GM18873 (cell line): ENCODE data around the gene LRCH3.

Experiments used
- ATAC-seq: cut with Tn5 transposase; IDR thresholded peaks from one replicate; pipeline ENCODE4 v1.9.1; 2021; ENCODE audit warnings: mild to moderate bottlenecking, moderate library complexity, moderate number of reproducible peaks; ENCODE audit not compliant: unreplicated experiment, low FRiP score

Gene LRCH3

DNA sequence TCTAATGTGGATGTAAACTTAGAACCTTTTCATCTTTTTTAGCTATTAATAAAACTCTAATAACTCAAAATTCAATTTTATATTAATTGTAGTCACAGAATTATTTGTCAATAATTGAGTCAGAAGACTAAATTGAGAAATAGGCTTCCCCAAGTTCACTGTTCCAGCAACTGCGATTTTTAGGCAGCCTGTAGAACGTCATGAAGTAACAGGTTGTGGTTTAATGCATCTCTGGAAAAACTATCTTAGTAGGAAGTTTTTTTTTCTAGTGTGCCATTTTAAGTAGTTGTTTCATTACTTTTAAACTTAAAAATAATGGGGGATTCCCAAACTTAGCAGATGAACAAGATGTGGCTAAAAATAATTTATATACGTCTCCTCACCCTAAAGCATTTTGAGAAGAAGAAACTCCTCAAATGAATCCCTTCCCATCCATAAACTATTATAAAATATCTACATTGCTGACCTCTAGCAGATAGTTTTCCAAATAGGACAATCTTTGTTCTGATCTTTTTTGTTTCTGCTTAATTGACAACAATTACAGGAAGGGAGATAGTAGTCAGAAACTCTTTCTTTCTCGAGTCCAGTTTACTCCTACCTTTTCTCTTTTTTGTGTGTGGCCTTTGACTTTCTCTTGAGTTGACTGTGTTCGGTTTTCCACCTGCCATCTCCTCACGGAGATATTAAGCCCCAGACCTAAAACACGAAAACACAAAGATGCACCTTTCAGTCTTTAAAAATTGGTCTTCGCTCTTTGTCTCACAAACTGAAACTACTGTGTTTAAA, 43.1 kb downstream of the LRCH3 start:
- no peak for ATAC-seq

DNA sequence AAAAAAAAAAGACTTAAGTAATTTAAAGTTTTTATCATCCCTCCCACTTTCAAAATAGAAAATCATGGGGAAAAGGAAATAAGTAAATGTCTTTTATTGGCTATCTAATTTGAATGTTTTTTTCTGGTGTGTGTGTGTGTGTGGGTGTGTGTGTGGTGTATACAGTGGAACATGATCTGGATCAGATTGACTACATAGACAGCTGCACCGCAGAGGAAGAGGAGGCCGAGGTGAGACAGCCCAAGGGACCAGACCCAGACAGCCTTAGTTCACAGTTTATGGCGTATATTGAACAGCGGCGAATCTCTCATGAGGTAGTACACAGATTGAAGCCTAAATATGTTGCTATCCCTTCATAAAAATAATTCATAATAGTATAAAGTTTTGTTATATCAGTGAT, 44.5 kb downstream of the LRCH3 start:
- no peak for ATAC-seq

DNA sequence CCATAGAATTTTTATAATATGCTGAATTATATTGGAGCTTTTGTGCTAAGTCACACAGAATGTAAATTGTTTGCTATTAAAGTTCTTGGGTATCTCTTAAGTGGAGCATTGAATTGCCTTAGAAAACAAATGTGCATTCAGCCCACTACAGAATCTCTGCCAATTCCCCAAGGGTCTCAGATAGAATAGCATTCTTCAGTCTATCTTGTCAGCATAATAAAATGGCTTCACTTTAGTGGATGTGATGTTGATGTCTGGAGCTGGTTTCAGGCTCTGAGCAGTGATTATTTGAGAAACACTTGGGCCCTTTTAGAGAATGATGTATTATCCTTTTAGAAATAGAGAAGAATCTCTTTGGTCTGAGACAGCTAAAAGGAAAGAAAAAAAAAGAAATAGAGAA, 45.2 kb downstream of the LRCH3 start:
- ATAC-seq, result no peak

DNA sequence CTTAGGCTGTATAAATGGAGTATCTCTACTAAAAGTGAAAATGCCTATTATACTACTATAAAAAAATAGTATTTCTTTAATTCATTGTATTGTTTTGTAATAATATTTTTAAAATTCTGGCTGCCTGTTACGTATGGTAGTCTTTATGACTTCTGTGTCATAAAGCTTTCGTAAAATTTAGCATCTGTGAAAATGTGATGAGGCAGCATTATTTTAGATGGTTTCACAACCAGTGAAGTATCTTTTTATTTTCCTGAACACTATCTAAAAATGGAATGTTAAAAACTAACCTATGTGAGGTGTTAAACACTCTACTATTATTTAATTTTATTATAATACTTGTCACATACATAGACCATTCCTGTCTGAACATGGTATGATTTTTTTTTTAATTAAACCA, 46.2 kb downstream of the LRCH3 start:
- ATAC-seq, result no peak

DNA sequence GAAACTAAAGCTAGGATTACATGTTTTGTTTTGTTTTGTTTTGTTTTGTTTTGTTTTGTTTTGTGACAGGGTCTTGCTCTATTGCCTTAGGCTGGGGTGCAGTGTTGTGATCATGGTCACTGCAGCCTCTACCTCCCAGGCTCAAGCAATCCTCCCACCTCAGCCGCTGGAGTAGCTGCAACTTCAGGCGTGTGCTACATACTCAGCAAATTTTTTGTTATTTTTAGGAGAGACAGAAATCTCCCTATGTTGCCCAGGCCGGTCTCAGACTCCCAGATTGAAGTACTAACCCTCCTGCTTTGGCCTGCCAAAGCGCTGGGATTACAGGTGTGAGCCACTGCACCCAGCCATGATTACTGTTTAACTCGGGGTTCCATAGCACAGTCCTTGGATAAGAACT, 50.7 kb downstream of the LRCH3 start:
- no peak for ATAC-seq

DNA sequence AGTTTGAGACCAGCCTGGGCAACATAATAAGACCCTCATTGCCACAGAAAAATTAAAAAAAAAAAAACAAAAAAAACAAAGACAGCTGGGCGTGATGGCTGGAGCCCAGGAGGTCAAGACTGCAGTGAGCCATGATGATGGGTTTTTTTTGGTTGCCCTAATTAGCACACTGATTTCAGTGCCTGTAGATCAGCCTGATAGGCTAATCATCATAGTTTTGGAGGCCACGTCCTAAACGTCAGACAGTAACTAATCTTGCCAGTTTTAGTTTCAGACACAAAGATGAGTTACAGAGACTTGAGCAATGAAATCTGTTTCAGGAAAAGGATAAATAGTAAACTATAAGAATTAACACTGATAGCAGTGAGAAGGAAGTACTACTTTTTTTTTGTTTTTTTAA, 55.4 kb downstream of the LRCH3 start:
- no peak for ATAC-seq

DNA sequence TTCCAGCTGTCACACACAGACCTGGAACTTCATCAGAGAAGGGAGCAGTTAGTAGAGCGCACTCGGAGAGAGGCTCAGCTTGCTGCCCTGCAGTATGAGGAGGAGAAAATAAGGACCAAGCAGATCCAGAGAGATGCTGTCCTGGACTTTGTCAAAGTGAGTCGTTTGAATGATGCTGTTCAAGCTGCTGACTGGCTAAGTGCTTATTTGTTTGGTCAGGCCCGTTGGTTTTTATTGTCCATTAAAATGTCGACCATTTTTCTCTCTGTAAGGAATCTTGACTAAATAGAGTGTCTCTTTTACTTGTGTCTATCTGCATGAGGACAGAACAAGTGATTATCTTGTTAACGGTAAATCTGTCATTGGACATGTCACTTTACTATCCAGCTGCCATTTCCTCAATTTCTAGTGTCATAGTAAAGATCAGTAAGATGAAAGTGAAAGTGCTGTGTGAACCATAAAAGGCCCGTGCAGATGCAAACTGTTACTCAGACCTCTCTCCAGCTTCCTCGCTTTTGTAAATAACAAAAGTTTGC, 56.9 kb downstream of the LRCH3 start:
- ATAC-seq, result no peak

DNA sequence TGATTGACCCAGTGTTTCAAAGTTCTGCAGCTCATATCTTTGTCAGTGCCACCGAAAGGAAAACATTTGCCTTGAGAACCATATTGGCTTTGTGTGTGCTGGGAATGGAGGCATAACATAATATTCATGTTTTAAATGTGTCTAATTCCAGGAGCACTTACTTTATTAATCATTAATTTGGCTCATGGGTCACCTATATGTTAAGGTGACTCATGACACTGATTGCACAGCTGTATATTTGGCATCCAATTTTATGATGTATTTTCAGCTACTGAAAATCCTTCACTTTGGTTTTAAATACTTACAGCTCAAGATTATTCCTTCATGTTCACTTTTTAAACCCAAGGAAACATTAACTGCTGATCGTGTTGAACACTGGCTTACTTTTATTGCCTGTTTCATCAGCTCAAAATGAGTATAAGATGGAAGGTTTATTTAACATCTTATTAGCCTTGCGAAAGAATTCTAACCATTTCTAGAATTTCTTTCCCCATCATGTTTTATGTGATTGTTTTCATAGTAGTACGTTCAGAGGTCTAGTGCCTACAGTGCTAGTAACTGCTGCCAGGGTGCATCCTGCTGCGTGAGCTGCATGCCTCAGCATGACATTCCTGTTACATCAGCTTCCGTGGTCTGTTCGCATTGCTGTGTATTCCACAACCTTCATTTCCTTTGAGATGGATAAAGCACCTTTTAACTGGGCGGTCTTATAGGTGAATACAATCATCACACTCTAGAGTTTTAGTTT, 63.7 kb downstream of the LRCH3 start:
- ATAC-seq, result no peak

DNA sequence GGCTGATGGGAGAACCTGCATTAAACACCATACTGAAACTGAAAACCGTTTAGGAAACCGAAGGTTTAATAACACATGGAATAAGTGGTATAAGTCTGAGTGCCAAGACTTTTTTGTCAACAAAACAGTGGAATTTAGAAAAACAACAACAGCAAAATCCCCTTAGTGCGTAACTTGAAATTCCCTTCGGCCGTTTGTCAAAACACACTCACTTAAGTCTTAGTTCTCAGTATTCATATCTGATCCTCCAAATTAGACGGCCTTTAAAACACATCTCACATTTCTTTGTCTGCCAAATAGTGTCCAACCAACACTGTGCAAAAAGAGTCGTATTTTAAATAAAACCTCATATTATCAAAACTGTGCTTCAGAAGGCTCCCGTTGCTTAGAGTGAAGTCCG, 64.5 kb downstream of the LRCH3 start:
- ATAC-seq, result no peak

DNA sequence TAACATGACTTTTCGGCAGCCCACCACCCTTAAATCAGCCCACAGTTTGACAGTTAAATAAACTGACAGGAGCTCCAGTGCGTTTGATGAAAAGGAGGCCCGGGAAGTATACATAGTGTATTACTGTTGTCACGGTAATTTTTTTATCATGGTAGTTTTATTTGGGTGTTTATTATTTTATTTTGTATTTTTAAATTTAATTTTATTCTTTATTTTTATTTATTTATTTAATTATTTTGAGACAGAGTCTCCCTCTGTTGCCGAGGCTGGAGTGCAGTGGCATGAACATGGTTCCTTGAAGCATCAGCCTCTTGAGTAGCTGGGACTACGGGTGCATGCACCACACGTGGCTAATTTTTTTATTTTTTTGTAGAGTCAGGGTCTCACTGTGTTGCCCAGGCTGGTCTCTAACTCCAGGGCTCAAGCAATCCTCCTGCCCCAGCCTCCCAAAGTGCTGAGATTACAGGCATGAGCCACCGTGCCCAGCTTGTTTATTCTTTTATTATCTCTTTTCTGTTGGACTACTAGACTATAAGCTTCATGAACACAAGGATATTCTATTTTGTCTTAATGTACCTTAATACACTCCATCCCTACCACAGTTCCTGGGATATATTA, 65.3 kb downstream of the LRCH3 start:
- no peak for ATAC-seq

DNA sequence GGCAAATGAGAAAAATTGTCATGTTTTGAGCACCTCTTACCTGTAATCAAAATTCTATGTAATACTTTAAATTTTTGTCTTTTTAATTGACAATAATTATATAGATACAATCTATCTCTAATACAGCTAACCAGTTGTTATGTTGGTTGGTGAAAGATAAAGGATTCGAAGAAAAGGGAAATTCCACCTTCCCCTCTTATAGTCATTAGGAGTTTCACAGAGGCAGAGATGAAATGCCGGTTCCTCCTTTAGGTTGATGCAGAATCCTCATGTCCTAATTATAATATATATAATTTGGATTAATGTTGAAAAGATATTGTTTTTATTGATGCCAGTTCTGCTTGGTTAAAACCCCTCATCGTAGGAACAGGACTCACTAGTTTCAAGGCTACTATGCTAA, 67.1 kb downstream of the LRCH3 start:
- no peak for ATAC-seq

DNA sequence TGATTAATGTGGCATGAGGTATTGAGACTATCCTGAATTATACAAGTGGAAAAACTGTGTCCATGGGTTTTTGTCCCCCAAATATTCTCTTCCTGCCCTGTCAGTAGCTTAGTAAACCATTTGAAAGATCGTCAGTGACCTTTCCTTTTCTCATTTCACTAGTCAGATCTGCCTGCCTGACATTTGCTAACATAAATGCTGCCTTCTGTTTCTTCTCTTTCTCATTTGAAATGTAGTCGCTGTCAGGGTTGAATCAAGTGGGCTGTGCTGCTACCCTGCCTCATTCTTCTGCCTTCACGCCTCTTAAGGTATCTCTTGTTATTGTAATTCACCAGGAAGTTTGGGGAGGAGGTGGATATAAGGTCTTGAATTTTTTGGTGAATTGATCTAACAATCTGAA, 67.5 kb downstream of the LRCH3 start:
- ATAC-seq, result no peak

DNA sequence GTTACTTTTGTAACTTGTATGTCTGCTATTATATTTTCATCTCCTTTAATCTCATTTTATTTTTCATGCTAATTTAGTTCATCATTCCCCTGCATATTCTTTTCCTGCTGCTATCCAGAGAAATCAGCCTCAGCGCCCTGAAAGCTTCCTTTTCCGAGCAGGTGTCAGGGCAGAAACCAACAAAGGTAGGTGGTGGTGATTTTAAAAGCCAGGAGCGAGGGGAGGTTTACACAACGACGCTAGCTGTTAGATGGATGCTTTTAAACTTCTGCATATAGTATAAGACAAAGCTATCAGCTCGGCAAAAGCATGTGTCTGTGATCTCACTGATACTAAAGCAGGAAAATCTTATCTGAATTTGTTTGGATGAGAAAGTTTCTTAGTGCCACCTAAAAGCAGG, 75.0 kb downstream of the LRCH3 start:
- no peak for ATAC-seq

DNA sequence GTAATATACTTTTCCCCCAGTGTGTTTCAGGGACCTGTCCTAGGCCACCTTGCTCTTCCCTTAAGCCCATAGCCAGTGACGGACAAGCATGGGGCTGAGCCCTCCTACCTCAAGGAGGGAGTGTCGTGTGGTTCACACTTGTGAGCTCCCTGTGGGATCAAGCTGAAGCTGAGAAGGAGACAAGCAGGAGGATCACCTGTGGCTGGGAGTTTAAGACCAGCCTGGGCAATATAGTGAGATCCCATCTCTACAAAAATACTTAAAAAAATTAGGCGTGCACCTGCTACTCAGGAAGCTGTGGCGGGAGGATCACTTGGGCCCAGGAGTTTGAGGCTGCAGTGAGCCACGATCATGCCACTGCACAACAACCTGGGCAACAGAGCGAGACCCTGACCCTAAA, 82.3 kb downstream of the LRCH3 start:
- no peak for ATAC-seq

DNA sequence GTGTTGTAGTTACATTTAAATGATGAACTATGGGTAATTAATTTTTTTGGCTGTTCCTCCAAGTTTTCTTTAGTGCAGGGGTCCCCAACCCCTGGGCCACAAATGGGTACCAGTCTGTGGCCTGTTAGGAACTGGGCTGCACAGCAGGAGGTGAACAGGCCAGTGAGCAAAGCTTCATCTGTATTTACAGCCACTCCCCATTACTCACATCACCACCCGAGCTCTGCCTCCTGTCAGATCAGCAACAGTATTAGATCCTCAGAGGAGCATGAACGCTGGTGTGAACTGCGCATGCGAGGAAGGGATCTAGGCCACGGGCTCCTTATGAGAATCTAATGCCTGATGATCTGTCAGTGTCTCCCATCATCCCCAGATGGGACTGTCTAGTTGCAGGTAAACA, 83.0 kb downstream of the LRCH3 start:
- ATAC-seq, result no peak

DNA sequence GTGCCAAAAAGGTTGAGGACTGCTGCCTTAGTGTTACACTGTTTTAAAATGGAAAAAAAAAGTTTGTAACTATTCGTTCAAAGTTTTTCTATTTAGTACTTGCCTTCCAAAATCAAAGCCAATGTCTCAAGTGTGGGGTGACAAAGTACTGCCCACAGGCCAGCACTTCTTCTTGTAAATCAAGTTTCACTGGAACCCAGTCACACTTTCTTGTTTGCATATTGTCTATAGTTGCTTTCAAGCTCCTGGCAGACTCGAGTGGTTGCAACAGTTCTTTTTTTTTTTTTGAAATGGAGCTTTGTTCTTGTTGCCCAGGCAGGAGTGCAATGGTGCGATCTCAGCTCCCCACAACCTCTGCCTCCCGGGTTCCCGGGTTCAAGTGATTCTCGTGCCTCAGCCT, 83.6 kb downstream of the LRCH3 start:
- no peak for ATAC-seq

DNA sequence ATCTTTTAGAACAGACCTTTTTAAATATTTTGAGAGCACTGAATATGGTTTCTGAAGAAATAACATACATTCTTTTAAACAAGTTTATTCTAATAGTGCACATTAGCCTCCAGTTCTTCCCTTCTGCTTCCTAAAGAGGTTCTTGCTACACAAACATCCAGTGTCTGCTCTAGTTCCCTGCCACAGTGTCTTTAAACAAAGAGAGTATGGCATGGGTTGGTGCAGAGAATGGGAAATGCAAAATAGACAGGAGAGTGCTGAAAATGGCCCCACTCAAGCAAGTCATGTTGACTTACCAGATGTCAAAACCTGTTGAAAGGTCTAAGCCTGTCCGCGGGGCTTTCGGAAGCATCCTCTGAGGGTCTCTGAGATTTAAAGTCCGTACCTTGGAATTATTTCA, 86.8 kb downstream of the LRCH3 start:
- ATAC-seq, result no peak

DNA sequence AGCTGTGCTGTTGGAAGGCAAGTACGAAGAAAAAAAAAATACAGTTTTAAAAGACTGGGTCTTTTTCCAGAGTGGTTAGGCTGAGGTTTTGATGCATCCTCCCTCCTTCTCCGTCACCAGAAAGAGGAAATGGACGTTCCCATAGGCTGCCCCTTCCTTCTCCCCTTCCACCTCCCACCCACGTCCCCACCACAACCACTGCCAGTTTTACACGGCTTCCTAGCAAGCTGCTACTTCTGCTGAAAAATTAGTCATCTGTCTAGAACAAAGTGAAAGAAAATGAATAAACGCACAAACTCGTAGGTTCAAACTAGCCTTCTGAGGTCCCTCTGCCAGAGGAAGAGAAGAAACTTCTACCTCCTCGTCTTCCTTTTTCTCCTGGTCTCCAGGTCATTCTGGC, 87.4 kb downstream of the LRCH3 start:
- ATAC-seq, result no peak

DNA sequence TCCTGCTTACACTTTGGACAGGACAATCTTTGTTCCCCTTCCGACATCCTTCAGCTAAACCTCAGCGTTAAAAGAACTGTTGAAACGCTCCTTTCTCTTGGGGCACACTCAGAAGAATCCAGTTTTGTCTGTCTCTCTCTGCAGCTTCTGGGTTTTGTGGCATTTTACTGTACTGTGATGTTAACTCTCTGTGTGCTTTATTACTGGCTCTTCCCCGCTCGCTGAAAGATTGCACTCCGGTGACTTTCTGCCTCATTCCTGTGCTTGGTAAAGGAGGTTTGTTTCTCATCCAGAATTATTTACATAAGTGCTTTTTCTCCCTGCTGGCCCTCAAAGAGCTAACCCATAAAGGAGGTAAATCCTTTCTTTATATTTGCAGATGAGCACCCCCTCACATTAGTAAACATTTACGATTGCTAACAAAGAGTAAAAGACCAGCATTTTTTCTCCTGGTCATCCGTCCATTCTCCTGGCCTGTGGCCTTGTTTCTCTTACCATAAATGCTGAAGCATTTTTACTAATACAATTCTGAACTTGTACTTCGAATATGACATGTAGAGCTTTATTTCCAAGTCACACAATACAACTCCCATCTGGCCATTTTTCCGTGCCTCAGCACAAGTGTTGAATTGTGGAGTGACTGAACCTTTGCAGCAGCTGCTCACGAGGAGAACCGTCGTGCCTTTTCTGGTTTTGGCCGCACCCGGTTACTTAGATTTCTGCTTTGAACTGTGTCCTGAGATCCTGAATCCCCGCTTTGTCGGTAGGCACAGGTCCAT, 89.6 kb downstream of the LRCH3 start:
- ATAC-seq, result no peak

DNA sequence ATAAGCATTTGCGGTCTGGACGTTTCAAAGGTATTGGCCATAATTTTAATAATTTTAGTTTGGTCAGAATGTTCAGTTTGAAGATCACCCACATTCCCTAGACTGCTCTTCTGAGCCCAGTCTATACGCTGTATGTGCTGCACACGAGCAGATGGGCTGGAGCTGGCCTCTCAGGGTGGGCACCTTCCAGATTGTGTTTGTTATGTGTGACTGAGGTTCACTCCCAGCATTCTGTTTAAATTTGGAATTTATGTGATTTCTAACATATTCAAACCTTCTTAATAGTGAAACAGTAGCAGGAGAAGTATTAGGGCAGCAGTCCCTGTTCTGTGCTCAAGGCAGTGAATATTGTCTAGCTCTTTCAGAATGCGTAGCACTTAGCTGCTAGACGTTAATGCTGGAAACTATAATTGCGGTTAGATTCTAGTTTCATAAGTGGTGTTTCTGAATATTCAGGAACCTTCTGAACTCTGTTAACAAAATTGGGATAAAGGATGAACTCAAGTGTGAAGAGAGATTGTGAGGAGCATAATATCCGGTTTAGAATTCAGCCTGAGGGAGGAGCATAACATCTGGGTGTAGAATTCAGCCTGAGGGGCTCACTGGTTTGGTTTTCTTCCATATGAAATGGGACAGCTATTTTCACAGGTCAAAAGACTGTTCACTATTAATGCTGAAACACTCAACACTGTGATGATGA, 90.4 kb downstream of the LRCH3 start:
- ATAC-seq, result no peak
